AG09319 (cell line): ENCODE measurements around the gene AK5.

Source experiments
- DNase-seq: peaks from one replicate; pipeline ENCODE4 v3.0.0-alpha.2; 2010; ENCODE audit warnings: low read depth; ENCODE audit errors: extremely low read depth
- TF ChIP-seq, protein P1 (sequence below): IDR thresholded peaks from 2 replicates; pipeline ENCODE4 v1.5.1; 2011; ENCODE audit warnings: low read depth, mild to moderate bottlenecking, inconsistent platforms, low read length, moderate library complexity

AK5 gene

DNA sequence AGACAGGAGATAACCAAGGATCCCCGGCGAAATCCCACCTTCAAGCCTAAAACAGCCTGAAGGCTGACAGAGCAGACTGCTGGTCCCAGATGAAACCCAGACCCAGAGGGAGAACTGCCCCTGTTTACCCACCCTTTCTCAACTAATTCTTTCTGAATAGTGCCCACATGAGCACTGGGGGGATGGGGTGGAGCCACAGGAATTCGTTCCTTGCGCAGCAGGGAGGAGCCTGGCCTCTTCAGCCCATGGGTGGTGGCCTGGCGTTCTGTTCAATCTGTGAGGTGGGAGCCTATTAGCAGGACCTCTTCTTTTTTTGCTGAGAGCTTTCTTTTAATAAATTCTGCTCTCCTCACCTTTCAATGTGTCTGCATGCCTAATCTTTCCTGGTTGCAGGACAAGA is 6.6 kb upstream of the AK5 start:
- no peak for DNase-seq
- TF ChIP-seq, protein P1, sequence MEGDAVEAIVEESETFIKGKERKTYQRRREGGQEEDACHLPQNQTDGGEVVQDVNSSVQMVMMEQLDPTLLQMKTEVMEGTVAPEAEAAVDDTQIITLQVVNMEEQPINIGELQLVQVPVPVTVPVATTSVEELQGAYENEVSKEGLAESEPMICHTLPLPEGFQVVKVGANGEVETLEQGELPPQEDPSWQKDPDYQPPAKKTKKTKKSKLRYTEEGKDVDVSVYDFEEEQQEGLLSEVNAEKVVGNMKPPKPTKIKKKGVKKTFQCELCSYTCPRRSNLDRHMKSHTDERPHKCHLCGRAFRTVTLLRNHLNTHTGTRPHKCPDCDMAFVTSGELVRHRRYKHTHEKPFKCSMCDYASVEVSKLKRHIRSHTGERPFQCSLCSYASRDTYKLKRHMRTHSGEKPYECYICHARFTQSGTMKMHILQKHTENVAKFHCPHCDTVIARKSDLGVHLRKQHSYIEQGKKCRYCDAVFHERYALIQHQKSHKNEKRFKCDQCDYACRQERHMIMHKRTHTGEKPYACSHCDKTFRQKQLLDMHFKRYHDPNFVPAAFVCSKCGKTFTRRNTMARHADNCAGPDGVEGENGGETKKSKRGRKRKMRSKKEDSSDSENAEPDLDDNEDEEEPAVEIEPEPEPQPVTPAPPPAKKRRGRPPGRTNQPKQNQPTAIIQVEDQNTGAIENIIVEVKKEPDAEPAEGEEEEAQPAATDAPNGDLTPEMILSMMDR, result no peak

DNA sequence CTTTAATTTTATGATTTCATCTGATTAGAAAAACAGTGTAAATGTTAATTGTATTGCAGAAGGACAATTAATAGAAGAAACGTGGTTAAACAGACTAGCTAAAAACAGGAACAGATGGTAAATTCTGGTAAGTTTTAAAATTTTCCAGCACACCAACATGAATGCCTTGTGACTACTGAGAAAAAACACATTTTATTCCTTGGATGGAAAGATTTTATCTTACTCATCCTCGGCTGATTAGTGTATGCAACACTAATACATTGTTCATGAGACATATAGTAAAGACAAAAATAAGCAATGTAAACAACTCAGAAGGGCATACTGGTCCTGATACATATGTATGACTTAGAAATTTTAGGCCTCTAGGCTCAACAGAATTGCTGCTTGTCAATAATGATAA is 4.9 kb upstream of the AK5 start:
- TF ChIP-seq, protein P1, result no peak
- DNase-seq, result no peak

DNA sequence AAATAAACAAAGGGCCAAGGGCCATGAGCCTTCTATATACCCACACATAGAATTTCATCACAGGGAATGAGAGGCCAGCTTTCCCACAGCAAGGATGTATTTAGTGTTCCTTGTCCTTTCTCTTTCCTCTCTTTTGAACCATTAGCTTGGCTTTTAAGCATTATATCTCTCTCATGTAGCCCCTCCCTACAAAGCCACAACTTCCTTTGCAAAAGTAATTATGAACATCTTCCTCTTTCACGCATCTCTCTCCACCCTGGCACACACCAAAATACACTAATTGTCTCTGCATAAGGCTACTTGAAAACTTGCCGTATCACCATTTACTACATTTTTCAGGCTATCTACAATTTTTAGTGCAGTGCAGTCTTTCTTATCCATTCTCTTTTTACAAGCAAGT is 1.9 kb upstream of the AK5 start:
- TF ChIP-seq, protein P1, result no peak
- no peak for DNase-seq

DNA sequence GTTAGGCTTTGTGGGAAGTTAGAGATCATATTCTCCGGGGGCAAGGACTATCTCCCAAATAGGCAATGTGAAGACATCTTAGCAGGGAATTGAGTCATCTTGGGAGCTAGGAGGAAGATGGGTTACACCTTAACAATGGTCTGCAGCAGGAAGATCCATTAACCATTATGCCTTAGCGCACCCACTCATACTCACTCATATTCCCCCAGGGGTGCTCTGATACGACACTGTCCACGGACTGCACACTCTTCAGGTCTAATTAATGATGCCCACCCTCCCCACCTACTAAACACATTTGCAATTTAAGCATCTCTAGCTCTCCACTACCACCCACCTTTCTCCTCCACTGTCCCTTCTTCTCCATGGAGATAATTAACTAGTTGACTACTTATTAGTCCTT is 857 bp upstream of the AK5 start:
- TF ChIP-seq, protein P1, result no peak
- DNase-seq, result no peak

DNA sequence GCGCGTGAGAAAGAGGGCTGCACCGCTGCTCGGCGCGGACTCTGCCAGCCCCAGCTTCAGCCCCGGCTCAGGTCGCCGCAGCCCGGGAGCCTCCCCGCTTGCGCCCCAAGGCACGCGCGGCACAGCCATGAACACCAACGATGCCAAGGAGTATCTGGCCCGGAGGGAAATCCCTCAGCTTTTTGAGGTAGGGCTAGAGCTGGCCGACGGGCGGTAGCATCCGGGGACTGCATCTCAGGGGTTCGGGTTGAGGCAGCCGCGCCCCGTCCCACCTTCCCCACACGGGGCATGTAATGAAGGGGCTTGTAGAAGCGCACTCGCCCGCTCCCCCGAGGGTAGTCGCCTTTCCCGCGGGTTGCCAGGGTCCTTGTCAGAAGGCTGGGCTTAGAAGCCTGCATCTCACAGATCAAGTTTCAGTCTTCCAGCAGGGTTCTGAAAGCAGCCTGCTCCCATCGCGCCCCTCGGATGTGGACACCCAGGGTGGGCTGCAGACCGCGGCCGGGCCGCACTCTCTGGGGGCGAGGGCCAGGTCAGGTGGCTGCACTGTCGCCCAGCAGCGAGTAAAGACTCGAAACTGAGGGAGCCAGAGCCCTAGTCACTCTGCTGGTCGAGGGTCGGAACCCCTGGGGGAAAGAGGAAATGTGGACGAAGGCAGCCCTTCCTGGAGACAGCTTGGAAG is 507 bp downstream of the AK5 start:
- TF ChIP-seq, protein P1, result no peak
- DNase-seq, result no peak

DNA sequence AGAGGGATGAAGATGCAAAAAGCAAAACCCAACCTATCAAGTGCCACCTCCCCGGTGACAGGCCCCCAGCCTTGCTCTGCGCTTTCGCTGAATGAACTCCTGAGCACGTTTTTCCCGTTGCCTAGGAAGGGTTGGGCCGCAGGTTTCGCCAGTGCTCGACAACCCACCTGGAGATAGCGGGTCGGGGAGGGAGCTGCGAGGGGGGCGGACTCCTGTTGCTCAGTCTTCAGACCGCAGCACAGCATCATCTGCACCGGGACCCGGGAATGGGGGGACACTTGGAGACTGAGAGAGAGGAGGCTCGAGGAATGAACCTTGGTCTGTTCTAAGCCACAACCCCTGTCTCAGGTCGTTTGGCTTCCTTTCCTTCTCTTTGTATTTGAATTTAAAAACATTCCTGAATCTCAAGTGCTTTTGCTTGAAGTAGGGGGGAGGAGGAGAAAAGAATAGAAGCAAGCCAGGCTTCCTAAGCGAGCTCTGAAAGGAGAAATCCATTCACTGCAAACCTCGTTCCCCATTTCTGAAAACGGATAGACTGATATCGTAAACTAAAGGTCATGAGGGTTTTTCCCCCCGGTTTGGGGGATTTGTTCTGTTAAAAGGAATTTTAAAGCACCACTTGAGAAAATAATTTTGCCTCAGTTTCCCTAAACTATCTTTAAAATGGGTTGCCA is 1.2 kb downstream of the AK5 start:
- TF ChIP-seq, protein P1, result no peak
- no peak for DNase-seq

DNA sequence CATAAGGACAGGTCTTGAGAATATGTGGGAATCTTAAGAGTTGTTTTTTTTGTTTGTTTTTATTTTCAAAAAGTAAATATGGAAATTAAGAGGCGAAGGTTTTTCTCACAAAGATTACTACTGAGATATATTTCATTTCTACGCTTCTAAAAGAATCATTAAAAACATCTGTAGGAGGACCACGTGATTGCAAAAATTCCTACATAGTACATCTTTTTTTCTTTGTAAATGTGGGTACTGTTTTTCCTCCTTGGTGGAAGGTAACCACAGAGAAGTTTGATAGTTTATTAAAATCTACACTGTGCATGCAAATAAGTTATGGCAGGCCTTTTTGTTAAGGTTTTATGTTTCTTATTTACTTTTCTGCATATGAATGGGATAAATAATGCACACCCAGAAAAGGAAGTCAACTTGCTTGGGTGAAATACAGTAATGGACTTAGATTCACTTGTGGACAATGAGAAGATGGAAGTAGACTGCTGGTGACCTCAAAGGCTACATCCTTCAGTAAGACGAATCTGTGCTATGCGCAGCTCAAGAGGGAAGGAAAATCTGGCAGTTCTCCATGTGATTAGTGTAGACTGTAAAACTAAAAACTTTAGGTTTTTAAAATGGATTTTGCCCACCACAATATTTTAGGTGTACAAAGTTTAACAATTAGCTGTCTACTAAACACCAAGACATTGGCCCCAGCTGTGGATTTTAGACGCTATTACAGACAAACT is 2.0 kb downstream of the AK5 start:
- TF ChIP-seq, protein P1, result no peak
- DNase-seq, result no peak
